ENCODE measurements around the gene CANT1.

DNA sequence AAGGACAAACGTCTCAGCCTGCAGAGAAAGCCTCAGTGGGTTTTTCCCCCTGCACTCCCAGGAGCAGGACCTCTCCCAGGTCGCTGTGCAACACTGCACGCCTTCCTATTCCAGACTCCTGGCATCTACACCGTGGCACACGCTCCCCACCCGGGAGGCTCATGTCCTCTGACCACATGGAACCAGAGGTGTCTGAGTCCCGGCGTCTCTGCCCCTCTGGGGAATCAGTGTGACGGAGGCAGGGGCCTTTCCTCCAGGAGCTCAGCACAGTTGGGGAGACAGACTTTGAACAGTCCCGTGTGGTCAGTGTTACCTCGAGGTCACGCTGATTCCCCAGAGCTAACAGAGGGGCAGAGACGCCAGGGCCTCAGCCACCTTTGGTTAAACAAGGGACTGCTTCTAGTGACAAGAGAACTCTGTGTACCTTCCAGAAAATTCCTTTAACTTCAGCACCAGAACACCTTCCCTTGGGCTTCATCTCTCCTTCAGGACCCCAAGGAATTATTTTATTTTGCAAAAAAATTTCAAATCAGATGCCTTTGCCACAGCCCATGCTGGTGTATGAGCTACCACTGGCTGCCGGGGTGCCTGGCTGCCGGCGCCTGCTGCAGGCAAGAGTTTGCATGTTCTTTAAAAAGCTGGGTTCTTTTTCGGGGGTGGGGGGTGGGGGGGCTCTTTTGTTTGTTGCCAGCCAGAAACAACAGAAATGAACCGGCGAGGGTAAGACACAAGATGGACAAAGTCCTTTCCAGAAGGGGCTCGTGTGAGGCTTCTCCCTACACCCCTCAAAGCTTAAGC lies 6.6 kb downstream of the CANT1 start:
- TF ChIP-seq, protein P1, sequence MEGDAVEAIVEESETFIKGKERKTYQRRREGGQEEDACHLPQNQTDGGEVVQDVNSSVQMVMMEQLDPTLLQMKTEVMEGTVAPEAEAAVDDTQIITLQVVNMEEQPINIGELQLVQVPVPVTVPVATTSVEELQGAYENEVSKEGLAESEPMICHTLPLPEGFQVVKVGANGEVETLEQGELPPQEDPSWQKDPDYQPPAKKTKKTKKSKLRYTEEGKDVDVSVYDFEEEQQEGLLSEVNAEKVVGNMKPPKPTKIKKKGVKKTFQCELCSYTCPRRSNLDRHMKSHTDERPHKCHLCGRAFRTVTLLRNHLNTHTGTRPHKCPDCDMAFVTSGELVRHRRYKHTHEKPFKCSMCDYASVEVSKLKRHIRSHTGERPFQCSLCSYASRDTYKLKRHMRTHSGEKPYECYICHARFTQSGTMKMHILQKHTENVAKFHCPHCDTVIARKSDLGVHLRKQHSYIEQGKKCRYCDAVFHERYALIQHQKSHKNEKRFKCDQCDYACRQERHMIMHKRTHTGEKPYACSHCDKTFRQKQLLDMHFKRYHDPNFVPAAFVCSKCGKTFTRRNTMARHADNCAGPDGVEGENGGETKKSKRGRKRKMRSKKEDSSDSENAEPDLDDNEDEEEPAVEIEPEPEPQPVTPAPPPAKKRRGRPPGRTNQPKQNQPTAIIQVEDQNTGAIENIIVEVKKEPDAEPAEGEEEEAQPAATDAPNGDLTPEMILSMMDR (IDR thresholded peaks at IDR 0.05), result no peak
- TF ChIP-seq POLR2AphosphoS5 (IDR thresholded peaks at IDR 0.05; ENCODE audit: insufficient read depth in 1 of 2, low read depth in 1 of 2), result no peak
